GM23338 (cell line): Measurements from ENCODE around the gene ALX3. TPM values are rescaled to one million over a fixed set of nuclear protein-coding genes. Genes with fewer than 3 reads are reported as not detected.
A peak's percentile ranks its signal among the peaks of the same experiment; 100 is the strongest.

Experiments
- ATAC-seq: fragments of 200-7000 bp; cut with Tn5 transposase; 3 replicates; pipeline ENCODE4 v1.9.1; 2020
- DNase-seq: peaks from one replicate; pipeline ENCODE4 v3.0.0-alpha.2; 2015; ENCODE audit warnings: low spot score
- H2AFZ ChIP-seq: fragments of 200-600 bp; sonication (generic); 2 replicates; pipeline ENCODE4 v1.8.0; 2016; ENCODE audit warnings: antibody characterized with exemption, mild to moderate bottlenecking, moderate library complexity
- H3F3A ChIP-seq: fragments of 200-600 bp; sonication (generic); replicated peaks from 2 replicates; pipeline ENCODE4 v1.8.0; 2017; ENCODE audit warnings: antibody characterized with exemption, mixed run types, low read depth
- H3K27ac ChIP-seq: fragments of 200-600 bp; sonication (generic); 2 replicates; pipeline ENCODE4 v1.6.1; 2016; ENCODE audit warnings: low read depth
- H3K27me3 ChIP-seq: fragments of 200-600 bp; sonication (generic); 2 replicates; pipeline ENCODE4 v1.8.0; 2016; ENCODE audit warnings: mild to moderate bottlenecking, mixed run types, moderate library complexity; ENCODE audit not compliant: insufficient read depth
- H3K36me3 ChIP-seq: fragments of 200-600 bp; sonication (generic); 2 replicates; pipeline ENCODE4 v1.8.0; 2016; ENCODE audit warnings: mild to moderate bottlenecking; ENCODE audit not compliant: insufficient read depth
- H3K4me1 ChIP-seq: fragments of 200-600 bp; sonication (generic); 2 replicates; pipeline ENCODE4 v1.8.0; 2016; ENCODE audit warnings: mild to moderate bottlenecking, moderate library complexity; ENCODE audit not compliant: insufficient read depth
- H3K4me2 ChIP-seq: fragments of 200-600 bp; sonication (generic); 2 replicates; pipeline ENCODE4 v1.7.1; 2017; ENCODE audit warnings: mixed run types
- H3K4me3 ChIP-seq: fragments of 200-600 bp; sonication (generic); 2 replicates; pipeline ENCODE4 v1.6.1; 2016; ENCODE audit warnings: mixed run types
- H3K79me2 ChIP-seq: fragments of 200-600 bp; sonication (generic); replicated peaks from 2 replicates; pipeline ENCODE4 v1.8.0; 2017; ENCODE audit warnings: mild to moderate bottlenecking; ENCODE audit not compliant: insufficient read depth
- H3K9me2 ChIP-seq: fragments of 200-600 bp; sonication (generic); 2 replicates; pipeline ENCODE4 v1.8.0; 2017; ENCODE audit not compliant: insufficient read depth
- H4K20me1 ChIP-seq: fragments of 200-600 bp; sonication (generic); replicated peaks from 2 replicates; pipeline ENCODE4 v1.8.0; 2017; ENCODE audit warnings: mild to moderate bottlenecking; ENCODE audit not compliant: insufficient read depth
- H3K27ac Mint-ChIP-seq: 2 replicates; pipeline ENCODE4 v1.8.0; 2020; ENCODE audit warnings: inconsistent platforms, mild to moderate bottlenecking, moderate library complexity, mixed read lengths
- H3K27me3 Mint-ChIP-seq: 3 replicates; pipeline ENCODE4 v1.8.0; 2022; ENCODE audit warnings: low read depth, mild to moderate bottlenecking, moderate library complexity, mixed read lengths, inconsistent platforms; ENCODE audit not compliant: insufficient read depth, poor library complexity
- H3K36me3 Mint-ChIP-seq: 3 replicates; pipeline ENCODE4 v1.8.0; 2021; ENCODE audit warnings: low read depth, mild to moderate bottlenecking, inconsistent platforms, moderate library complexity, mixed read lengths
- H3K4me1 Mint-ChIP-seq: 3 replicates; pipeline ENCODE4 v1.8.0; 2020; ENCODE audit warnings: mild to moderate bottlenecking, inconsistent platforms, mixed read lengths
- H3K4me3 Mint-ChIP-seq: 3 replicates; pipeline ENCODE4 v1.8.0; 2021; ENCODE audit warnings: moderate library complexity, mild to moderate bottlenecking, inconsistent platforms, mixed read lengths
- H3K9me3 Mint-ChIP-seq: 3 replicates; pipeline ENCODE4 v1.8.0; 2020; ENCODE audit warnings: moderate library complexity, mild to moderate bottlenecking, inconsistent platforms, mixed read lengths
- EZH2 ChIP-seq: fragments of 200-600 bp; sonication (generic); IDR thresholded peaks from one replicate; pipeline ENCODE4 v1.8.0; 2017; ENCODE audit warnings: antibody characterized with exemption, mild to moderate bottlenecking, low read depth; ENCODE audit not compliant: unreplicated experiment
- EZH2phosphoT487 ChIP-seq: fragments of 200-600 bp; sonication (generic); IDR thresholded peaks from one replicate; pipeline ENCODE4 v1.8.1; 2018; ENCODE audit warnings: antibody characterized with exemption; ENCODE audit not compliant: unreplicated experiment
- JUNB ChIP-seq: IDR thresholded peaks from one replicate; pipeline ENCODE4 v1.6.1; 2016; ENCODE audit warnings: antibody characterized with exemption; ENCODE audit not compliant: unreplicated experiment
- ZNF114 ChIP-seq: fragments of 250-450 bp; sonication (Bioruptor Pico); IDR thresholded peaks from 2 replicates; pipeline ENCODE4 v1.5.0; 2020; ENCODE audit warnings: mild to moderate bottlenecking, moderate library complexity
- ZNF462 ChIP-seq: fragments of 250-450 bp; sonication (Bioruptor Pico); IDR thresholded peaks from 2 replicates; pipeline ENCODE4 v1.5.0; 2020; ENCODE audit warnings: mild to moderate bottlenecking, moderate library complexity
- polyA plus RNA-seq: library from polyadenylated mRNA; unstranded; fragments of >200 nt; fragmentation: Nextera tagmentation; extraction: Ambion mirVana; gene quantifications from 2 replicates; pipeline ENCODE4 v1.2.1, GENCODE V29; 2016
- total RNA-seq: library from RNA; depleted of rRNA; stranded (reverse); fragments of >200 nt; shearing (Covaris generic); gene quantifications from 2 replicates; pipeline ENCODE4 v1.2.3, GENCODE V29; 2014

Gene ALX3
- total and polyA plus RNA-seq, 2 experiments from 2014 or later, result not detected

- H3K4me3 ChIP-seq, result peak overlapping the region; percentile 58
- peaks cover 96% of the 10 kb centered on the region for H3K27me3 ChIP-seq
- Mint-ChIP-seq H3K9me3 (peaks cover 3% of the 10 kb centered on the region; the same call in 1 of the 3 replicates), H3K4me3 (peak overlapping the region; percentile 69), H3K27ac (no peak overlapping the region), H3K36me3 (no peaks in the 10 kb centered on the region; the same call in 2 of the 3 replicates), H3K27me3 (peaks cover 91% of the 10 kb centered on the region), H3K4me1 (peaks cover 12% of the 10 kb centered on the region)
- DNase-seq, result peak; percentile 52
- H3K79me2 ChIP-seq, result no peaks in the 10 kb centered on the region
- no peak for TF ChIP-seq JUNB
- TF ChIP-seq EZH2phosphoT487, result peak; percentile 92
- no peak for TF ChIP-seq ZNF114 (CRISPR knock-in tag)
- no peak for TF ChIP-seq ZNF462 (CRISPR knock-in tag)
- TF ChIP-seq EZH2, result peak; percentile 100
- H3K36me3 ChIP-seq, result no peaks in the 10 kb centered on the region
- H3K4me2 ChIP-seq, result peak overlapping the region; percentile 87
- no peaks in the 10 kb centered on the region; the same call in 1 of the 2 replicates for H4K20me1 ChIP-seq
- ATAC-seq, result peak; percentile 20
- H3K27ac ChIP-seq, result no peak overlapping the region
- no peaks in the 10 kb centered on the region for H3K9me2 ChIP-seq
- 0 out of 2 replicates have a peak, but pooled peaks cover 4% of the 10 kb centered on the region for H3F3A ChIP-seq
- H3K4me1 ChIP-seq, result peaks cover 22% of the 10 kb centered on the region
- peak overlapping the region; percentile 95 for H2AFZ ChIP-seq
These were observed 1.6 kb downstream of the ALX3 start for GRCh38 chr1:110068646-110069403.
